ENCODE results near the gene PARM1. TPM values are rescaled to one million over a fixed set of nuclear protein-coding genes. Genes with fewer than 3 reads are reported as not detected.

PARM1 gene
- total and polyA plus RNA-seq, 2 of the 4 experiments (the other 2 are of a cell fraction) = 0.07 to 0.18 TPM

- CTCF ChIA-PET = interaction anchor here (1.2 kb wide), 1 partner anchor 11 kb away, joined by 4 read pairs; no protein-coding TSS in a partner anchor
- dilution Hi-C loops (cut with HindIII; ENCODE audit: low sequenced_read_pairs, unreplicated experiment) = no loop called here
- Histone ChIP-seq H4K91ac (ENCODE audit: insufficient read depth, low read depth, low read length) (no peak overlapping the region), H2AK9ac (replicated peaks; ENCODE audit: low read depth, low read length, poor library complexity) (no peak overlapping the region), H2BK15ac (ENCODE audit: low read depth, low read length) (no peak overlapping the region), H3K4ac (ENCODE audit: low read depth, low read length) (no peak overlapping the region), H3K9me3 (ENCODE audit: control insufficient read depth, insufficient read depth, low read length) (no peaks in the 10 kb centered on the region), H3K27ac (ENCODE audit: insufficient read depth, low read length) (no peak overlapping the region), H3K23ac (ENCODE audit: low read depth, low read length) (no peak overlapping the region), H3K4me3 (ENCODE audit: insufficient read depth, low read depth, low read length) (no peak overlapping the region), H3K18ac (ENCODE audit: low read depth, low read length) (no peak overlapping the region), H3K4me1 (ENCODE audit: control insufficient read depth, insufficient read depth, low read length) (no peaks in the 10 kb centered on the region), H4K5ac (ENCODE audit: low read depth, low read length) (no peak overlapping the region), H3K4me2 (ENCODE audit: low read depth, low read length) (no peak overlapping the region), H2BK120ac (ENCODE audit: low read depth, low read length) (no peak overlapping the region), H4K20me1 (ENCODE audit: insufficient read depth, low read length) (no peaks in the 10 kb centered on the region), H3K9me1 (ENCODE audit: insufficient read depth, low read length) (no peaks in the 10 kb centered on the region), H3K79me1 (ENCODE audit: low read depth in 1 of 2, low read length in 2 of 2) (no peaks in the 10 kb centered on the region), H2BK20ac (ENCODE audit: low read depth, low read length) (no peak overlapping the region), H3K9ac (ENCODE audit: low read depth, low read length) (no peak overlapping the region), H3K14ac (replicated peaks; ENCODE audit: low read depth, low read length) (no peak overlapping the region), H3K56ac (ENCODE audit: extremely low read depth, insufficient read depth, low read length) (no peak overlapping the region), H4K8ac (ENCODE audit: low read depth in 2 of 2, low read length in 2 of 2) (no peak overlapping the region), H3K27me3 (ENCODE audit: control insufficient read depth, insufficient read depth, low read length) (no peaks in the 10 kb centered on the region), H2AFZ (replicated peaks; ENCODE audit: low read length, poor library complexity) (no peak overlapping the region), H2BK5ac (ENCODE audit: low read depth, low read length, poor library complexity, severe bottlenecking) (no peak overlapping the region), H2AK5ac (ENCODE audit: low read depth, low read length) (no peak overlapping the region), H3K36me3 (ENCODE audit: control insufficient read depth, insufficient read depth, low read length) (no peaks in the 10 kb centered on the region)
- intact Hi-C loops (cut with micrococcal nuclease) = no loop called here
- no peak for ATAC-seq (ENCODE audit: low read depth)
- no peak for DNase-seq
- POLR2A ChIA-PET (ENCODE audit: unreplicated experiment) = no interaction called here
- BruUV-seq (replicated peaks) = no TSS peak
- 0% methylated on average over 1 of the region's 3 CpGs; no CpG with 5 or more reads in 1 of the 2 experiments for WGBS, 2 experiments (ENCODE audit: extremely low coverage in 2 of 2, insufficient read length in 1 of 2)
- in situ Hi-C loops (cut with MboI; ENCODE audit: low sequenced_read_pairs) = no loop called here
- no peak for TF ChIP-seq NFE2L2 (IDR thresholded peaks at IDR 0.05; ENCODE audit: low read depth, low read length)
- TF ChIP-seq BHLHE40 (IDR thresholded peaks at IDR 0.05; ENCODE audit: low read depth, low read length) = no peak
- no peak for TF ChIP-seq FOS (IDR thresholded peaks at IDR 0.05; ENCODE audit: low read depth, low read length)
- TF ChIP-seq ELK1 (IDR thresholded peaks at IDR 0.05; ENCODE audit: borderline replicate concordance, low read depth, low read length) = no peak
Observed at GRCh38 chr4:74997948-74998729, 65.2 kb downstream of the PARM1 start.
